SU-DHL-6 (cell line): ENCODE data around the gene GSK3B.

ENCODE experiments used
- CTCF ChIP-seq: fragments of 200-600 bp; sonication (generic); IDR thresholded peaks from one replicate; pipeline ENCODE4 v1.5.1; 2017; ENCODE audit warnings: antibody characterized with exemption, mild to moderate bottlenecking, low read length, moderate library complexity; ENCODE audit not compliant: insufficient read depth, poor library complexity, severe bottlenecking
- EZH2phosphoT487 ChIP-seq: fragments of 200-600 bp; sonication (generic), shearing (Covaris generic); conservative IDR thresholded peaks from 2 replicates; pipeline ENCODE4 v1.6.1; 2018; ENCODE audit warnings: mild to moderate bottlenecking, antibody characterized with exemption, low read length, moderate library complexity, mixed read lengths

GRCh38 chr3:120052225-120052624 lies 42.0 kb downstream of the GSK3B start:
- TF ChIP-seq CTCF = no peak
- no peak for TF ChIP-seq EZH2phosphoT487
